HG03175 (cell line): Measurements from ENCODE around the gene TIMP4.

Experiments used
- ATAC-seq: cut with Tn5 transposase; IDR thresholded peaks from one replicate; pipeline ENCODE4 v1.9.1; 2021; ENCODE audit warnings: mild to moderate bottlenecking, moderate library complexity; ENCODE audit not compliant: unreplicated experiment

Gene TIMP4

DNA sequence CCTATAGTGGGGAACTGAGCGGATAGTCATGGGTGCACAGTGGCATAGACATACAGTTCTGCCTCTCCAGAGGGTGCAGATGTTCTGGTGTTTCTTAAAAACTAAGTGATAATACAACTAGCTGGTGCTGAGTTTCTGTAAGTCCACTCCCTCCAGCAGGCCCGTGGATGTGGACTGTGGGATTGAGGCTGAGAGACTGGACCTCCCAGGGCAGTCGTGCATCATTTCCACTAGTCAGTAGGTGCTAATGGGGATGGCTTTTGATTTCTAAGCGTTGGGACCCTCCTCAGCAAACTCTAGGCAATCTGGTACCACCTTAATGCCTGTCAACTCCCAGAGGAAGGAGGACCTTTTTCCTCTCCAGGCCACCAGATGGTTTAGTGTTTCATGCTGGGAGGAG lies 27.3 kb upstream of the TIMP4 start:
- ATAC-seq: no peak

- no peak for ATAC-seq
These were observed 26.5 kb upstream of the TIMP4 start for GRCh38 chr3:12185172-12185710.

GRCh38 chr3:12184541-12184940 lies 25.8 kb upstream of the TIMP4 start:
- no peak for ATAC-seq

GRCh38 chr3:12182687-12183441 lies 24.2 kb upstream of the TIMP4 start:
- ATAC-seq: no peak

DNA sequence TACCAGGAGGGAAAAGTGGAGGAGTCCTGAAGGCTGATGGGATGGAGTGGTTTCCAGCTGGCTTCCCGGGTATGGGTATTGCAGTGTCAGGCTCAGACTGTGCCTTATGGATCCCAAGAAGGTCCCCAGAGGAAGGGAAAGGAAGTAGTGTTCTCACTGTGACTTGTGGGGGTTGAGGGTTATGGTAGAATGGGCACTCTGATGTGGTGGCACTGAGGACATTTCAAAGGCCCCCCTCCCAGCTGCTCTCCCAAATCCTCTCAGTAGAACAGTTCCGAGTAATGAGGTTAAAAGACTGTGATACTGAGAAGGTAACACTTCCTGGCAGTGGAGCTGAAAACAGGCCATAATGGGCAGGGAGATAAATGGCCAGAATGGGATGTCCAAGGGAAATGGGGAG lies 23.1 kb upstream of the TIMP4 start:
- no peak for ATAC-seq

DNA sequence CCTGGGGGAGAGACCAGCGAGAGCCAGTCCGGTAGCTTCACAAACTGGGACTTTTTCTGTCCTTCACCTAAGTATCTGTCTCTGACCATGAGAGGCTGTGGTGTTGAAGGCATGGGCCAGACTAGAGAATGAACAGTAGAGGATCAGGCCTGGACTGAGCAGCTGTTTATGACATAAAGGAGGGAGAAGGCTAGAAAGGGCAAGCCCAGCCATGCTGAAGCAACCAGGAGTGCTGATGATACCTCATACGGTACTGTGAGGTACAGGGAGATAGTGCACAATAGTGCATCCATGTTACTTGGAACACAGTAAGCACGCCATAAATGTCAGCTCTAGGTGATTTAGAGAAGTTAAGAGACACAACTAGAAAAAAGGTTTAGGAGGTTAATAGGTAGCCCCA lies 22.6 kb upstream of the TIMP4 start:
- ATAC-seq: no peak

- no peak for ATAC-seq
These were observed 21.9 kb upstream of the TIMP4 start for GRCh38 chr3:12180631-12181030.

DNA sequence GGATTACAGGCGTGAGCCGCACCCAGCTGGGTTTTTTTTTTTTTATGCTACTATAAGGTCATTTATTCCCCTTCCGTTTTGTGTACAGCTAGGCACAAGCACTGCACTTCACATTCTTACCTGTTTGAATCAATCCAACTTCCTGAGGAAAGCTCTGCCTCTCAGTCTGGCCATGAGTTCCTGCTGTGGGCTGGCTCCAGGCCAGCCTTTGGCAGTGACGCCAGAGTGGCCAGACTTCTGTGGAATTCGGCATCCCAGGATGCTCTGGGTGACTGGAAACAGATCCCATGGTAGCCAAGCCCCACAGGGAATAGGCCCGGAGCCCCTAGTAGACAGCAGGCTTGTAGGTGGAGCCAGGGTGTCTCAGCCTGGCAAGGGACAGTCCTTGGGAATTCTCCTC lies 21.5 kb upstream of the TIMP4 start:
- ATAC-seq: no peak

DNA sequence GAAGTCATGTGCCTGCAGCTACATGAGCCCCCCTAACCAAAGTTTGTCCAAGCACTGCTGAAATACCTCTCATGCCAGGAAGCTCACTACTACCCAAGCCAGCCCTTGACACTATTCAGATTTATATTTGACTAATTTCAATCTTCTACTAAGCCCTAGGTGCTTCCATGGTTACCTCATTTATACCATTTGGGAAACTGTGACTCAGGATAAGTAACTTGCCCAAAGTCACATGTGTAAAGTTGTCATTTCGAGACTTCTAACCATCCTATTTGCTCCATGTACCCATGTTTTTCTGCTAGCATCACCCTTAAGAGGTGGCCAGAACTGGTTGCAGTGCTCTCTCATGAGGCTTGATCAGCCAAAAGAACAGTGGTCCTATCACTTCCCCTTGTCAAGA lies 20.7 kb upstream of the TIMP4 start:
- ATAC-seq: no peak

GRCh38 chr3:12178091-12178820 lies 19.5 kb upstream of the TIMP4 start:
- ATAC-seq: no peak

- no peak for ATAC-seq
These were observed 18.4 kb upstream of the TIMP4 start for GRCh38 chr3:12177126-12177525.

DNA sequence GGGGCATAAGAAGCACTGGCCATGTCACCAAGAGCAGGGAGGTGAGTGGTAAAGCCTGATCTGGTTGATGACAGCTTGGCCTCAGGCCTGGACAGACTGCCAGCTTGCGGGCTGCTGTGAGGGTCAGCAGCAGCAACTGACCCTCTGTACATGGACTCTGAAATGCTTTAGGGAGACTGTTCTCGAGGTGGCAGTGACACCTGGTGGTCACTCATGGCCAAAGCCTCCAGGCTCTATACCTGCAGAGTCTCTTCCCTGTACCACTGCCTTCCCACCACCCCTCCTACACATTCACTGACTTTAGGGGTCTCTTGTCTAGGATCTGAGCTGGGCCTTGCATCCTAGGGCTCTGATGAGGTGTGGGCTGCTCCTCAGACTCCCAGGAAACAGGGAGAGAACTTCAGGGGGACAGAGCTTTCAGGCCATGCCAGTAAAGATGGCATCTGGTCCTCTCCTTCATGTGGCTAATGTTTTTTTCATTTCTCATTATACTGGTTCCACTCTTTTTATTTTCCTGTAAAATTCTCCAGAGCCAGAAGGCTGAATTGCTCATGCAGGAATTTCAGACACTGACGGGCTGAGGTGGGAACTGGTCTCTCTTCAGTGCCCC lies 17.2 kb upstream of the TIMP4 start:
- peak; percentile 75 for ATAC-seq

DNA sequence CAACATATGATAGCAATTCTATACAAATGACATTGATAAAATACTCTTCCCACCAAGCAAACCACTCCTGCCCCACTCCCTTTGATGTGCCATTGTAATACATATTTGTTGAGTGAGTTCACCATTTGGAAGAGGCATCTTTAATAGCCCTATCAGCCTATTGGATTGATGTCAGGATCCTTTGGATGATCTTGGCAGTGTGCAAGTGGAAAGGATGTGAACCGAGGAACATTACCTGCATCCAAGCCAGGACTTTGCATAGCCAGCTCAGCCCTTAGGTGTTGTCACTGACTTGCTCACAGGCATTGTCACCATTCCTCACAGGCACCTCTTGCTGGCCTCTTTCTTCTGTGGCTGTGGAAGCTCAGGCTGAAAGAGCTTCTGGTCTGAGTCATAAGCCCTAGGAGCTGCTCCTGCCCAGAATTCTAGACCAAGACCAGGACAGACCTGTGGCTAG lies 16.5 kb upstream of the TIMP4 start:
- no peak for ATAC-seq

GRCh38 chr3:12170207-12170606 lies 11.5 kb upstream of the TIMP4 start:
- ATAC-seq: no peak

DNA sequence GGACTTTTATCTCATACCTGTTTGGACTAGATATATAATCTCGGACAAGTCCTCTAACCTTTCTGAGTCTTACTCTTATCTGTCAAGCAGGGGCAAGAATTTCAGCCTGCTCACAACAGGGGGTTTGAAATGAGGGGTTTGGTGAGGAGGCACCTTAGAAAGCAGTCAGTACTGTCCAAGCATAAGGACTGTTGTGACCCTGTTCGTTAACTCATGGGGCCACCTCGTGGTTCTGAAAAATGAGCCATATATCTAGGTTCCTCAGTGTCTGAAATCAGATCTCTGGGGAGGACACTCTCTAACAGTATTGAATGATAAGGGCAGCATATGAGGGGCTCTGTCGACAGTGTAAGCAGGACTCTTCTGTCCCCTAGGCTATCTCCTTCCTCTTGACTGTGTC lies 7.2 kb upstream of the TIMP4 start:
- ATAC-seq: no peak

DNA sequence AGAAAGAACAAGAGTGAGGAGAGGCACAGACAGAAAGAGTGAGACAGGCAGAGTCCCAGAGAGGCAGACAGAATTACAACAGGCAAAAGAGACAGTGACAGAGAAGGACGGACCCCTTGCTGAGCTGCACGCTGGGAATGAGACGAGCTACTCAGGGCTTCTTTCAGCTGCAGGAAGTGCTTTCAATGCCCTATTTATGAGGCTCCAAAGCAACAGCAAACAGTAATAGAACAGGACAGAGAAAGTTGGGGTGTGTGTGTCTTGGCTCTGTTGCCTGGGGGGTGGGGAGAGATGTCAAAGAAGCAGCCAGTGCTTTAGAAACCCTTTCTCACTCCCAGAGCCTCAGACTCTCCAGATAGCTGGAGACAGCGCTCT lies 502 bp upstream of the TIMP4 start:
- no peak for ATAC-seq

GRCh38 chr3:12157026-12157425 lies 1.7 kb downstream of the TIMP4 start:
- ATAC-seq: no peak

GRCh38 chr3:12155828-12156227 lies 2.9 kb downstream of the TIMP4 start:
- no peak for ATAC-seq

- no peak for ATAC-seq
These were observed 3.4 kb downstream of the TIMP4 start for GRCh38 chr3:12155264-12155663.

DNA sequence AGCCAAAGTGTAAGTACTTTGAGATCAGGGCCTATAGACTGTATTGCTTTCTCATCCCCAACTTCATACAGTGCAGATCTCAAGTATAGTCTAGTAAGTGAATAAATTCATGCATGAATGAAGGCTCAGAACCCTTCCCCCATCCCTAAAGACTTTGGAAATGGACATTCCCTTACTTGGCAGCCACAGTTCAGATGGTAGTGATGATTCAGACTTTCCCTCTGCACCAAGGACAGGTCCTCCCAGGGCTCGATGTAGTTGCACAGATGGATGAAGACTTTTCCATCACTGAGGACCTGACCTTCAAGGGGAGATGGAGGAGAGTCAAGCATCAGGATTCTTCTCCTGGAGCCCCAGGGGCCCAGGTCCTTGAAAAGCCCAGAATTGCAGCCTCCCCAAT lies 4.6 kb downstream of the TIMP4 start:
- ATAC-seq: no peak

- no peak for ATAC-seq
These were observed 8.6 kb downstream of the TIMP4 start for GRCh38 chr3:12150112-12150511.

DNA sequence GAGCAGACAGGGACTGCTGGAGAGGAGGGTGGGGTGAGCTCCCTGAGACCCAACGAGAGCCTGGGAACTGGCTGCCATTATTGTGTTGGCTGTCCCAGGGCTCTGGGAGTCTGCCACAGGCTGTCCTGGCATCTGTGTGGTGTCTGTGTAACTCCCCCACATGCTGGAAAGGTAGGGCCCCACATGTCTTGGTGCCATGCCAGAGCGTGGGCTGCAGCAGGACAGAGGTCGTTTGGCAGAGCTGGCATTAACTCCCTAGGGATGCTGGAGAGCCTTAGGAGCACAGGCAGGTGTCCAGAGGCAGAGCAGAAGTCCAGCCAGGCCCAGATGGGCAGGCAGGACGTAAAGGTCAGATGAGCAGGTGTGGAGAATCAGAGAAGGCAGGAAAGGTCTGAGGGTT lies 9.7 kb downstream of the TIMP4 start:
- no peak for ATAC-seq
